Activated CD4-positive, alpha-beta T cell treated with anti-CD3 and anti-CD28 coated beads, Interleukin-2, Interleukin-4, amounts not matched to agents 100 ng/mL and 50 ng/mL, durations not matched to agents 16 hours and 8 hours (primary cell): ENCODE measurements around the gene LAMA4.

Experiments
- DNase-seq: peaks from one replicate; pipeline ENCODE4 v3.0.0-alpha.2; 2020; ENCODE audit warnings: low spot score

The LAMA4 gene

GRCh38 chr6:112253841-112254816, at the start of gene LAMA4:
Gene LAMA4, minus strand, starts transcription at chr6:112254567. Its CDS starts 417 bp downstream, at chr6:112254150.
- DNase-seq = no peak

DNA sequence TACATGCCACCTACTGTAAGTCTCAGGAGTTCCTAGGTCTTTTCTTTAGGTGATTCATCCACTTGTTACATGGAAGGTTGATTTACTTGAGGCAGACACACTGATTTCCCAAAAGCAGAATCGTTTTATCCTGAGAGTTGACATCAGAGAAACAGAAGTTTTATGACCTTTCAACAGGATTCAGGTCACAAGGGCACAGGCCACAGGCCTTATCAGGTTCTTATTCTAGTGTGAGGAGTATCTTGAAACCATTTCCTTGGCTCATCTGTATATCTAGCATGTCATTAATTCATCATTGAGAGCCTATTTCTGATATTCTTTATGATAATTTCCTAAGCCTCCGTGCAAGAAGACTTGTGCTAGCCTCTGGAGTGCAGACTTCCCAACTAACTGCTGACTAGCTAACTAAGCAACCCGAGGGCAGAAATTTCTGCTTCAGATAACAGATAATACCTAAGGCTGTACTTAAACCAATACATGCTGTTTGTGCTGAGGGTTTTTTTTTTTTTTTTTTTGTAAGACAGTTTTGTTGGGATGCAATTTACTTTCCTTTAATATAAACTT, 47.9 kb upstream of the LAMA4 start:
- no peak for DNase-seq

GRCh38 chr6:112300896-112301295, 46.5 kb upstream of the LAMA4 start:
- DNase-seq = no peak

DNA sequence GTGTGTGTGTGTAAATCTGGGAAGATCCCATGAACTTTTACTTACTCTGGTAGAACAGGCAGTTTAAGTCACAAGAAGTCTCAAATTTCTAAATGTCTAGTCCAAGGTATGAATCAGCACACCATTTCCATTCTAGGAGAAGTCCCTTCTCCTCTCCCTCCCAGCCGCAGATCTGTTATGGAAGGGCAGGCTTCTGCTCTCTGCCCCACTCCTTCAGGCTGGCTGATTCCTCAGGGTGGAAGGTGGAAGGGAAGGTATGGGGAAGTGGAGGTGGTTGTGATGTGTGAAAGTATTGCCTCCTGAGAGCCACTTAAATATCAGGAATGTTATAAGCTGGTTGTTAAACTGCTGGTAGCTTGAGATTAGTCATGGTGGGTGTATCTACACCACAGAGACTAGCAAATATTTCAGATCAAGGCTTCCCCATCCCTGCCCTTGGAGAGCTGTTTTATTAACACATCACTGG, 44.5 kb upstream of the LAMA4 start:
- DNase-seq = no peak

GRCh38 chr6:112298021-112298745, 43.8 kb upstream of the LAMA4 start:
- DNase-seq = no peak

DNA sequence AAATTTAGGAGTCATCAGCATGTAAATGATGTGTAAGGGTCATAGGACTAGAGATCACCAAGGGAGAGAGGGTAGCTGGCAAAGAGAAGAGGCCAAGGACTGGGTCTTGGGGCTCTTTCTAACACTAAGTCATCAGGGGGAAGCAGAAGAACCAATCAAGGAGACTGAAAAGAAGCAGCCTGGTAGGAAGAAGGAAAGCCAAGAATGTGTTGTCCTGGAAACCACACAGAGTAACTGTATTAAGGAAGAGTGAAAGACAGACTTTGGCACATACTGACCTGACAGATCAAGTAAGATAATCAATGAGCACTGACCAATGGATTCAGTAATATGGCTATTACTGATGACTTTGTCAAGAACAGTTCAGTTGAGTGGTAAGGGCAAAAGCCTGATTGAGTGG, 42.3 kb upstream of the LAMA4 start:
- DNase-seq = no peak

DNA sequence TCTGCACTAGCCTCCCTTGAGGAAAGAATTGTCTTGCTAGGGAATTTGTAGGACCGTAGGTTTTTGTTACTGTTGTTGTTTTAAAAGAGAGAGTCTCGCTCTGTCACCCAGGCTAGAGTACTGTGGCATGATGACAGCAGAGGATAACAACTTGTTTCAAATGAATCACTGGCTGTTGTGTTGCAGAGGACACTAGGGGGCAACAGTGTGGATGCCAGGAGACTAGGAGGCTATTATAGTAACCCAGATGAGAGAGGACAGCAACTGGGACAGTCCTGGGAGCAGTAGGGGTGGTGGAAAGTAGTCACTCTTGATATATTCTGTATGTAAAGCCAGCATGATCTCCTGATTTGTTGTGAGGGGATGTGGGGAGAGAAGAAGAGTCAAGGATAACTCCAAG, 41.8 kb upstream of the LAMA4 start:
- no peak for DNase-seq

- no peak for DNase-seq
Observed at GRCh38 chr6:112291161-112291762, 36.9 kb upstream of the LAMA4 start.

DNA sequence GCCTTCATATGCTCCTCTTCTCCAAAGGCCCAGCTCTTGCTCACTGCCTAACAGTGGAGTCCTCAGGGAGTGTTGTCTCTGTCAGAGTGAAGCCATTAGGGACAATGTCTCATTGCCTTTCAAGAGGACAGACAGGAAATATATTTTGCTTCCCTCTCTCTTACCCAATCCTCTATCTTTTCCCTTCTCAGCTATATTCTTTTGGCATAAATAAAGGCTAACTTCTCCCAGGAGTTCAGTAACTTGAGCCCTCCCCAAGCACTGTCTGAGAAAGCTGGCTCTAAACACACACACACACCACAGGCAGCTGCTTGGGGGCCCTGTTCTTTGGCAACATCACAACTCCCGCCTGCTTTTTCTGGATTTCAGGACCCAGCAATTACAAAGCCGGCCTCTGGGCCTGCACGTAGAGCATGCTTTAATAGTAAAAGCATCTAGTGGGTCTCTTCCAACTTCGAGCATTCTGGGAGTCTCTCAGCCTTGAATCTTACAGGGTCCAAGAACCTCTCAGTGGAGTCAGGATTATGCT, 34.7 kb upstream of the LAMA4 start:
- no peak for DNase-seq

DNA sequence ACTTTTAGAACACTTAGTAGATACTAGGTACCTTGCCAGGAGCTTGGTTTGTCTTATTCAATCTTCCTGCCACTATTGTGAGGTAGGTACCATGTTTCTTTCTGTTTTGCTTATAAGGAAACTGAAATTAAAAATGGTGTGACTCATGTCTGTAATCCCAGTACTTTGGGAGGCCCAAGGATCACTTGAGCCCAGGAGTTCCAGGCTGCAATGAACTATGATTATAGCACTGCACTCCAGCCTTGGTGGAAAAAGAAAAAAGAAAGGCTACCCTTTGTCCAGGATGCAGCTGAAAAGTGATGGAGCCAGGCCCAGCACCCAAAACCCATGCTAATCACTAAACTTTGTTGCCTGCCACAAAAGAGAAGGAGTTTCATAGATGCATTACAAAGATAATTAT, 34.1 kb upstream of the LAMA4 start:
- peak; percentile 22 for DNase-seq

DNA sequence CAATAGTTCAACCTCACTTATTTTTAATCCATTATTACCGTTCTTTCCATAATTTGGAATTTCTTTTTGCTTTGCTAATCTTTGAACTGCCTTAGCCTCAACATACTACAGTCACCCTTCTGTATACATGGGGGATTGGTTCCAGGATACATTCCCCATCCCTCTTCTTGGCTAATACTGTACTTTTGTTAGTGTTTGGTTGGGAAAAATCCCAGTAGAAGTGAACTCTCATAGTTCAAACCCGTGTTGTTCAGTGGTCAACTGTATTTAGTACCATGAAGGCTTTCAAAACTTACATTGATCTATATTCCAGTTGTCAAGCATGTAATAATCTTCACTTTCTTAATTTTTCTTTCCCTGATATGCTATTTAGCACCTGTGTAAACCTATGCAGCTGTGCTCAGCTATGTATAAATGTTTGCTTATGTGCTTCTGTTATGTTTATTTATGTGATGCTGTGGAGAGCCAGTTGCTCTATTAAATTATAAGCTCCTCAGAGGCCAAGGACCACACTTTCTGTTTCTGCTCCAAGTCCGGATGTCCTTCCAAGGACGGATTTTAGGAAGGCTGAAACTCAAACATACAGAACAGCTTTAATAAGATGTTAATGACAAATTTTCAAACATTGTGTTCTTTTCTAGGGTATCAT, 33.3 kb upstream of the LAMA4 start:
- no peak for DNase-seq

DNA sequence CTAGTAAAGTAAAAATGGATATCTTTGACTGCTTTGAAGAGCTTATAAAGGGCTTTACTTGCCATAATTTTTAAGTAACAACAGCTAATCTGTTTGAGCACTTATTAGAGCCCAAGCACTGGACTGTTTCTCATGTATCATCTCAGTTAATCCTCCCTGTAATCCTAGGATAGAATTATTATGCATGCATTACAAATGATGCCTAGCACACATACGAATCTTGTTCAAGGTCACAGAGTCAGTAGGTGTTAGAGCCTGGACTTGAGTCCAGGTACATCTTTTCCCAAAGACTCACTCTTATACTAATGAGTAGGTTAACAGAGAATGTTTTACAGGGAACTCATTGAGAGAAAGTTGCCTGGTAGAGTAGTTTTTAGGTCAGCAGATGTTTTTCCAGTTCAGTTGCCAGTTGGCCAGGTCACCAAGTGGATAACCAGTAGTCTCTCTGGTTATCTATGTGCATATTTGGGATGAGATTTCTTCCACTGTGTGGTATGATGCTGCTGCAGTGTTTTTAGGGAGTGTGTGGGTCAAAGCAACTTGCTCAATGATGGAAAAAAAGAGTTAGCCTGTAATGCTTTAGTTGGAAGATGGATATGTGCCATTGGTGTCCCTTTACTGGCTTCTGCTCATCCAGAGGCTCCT, 32.3 kb upstream of the LAMA4 start:
- DNase-seq = no peak

- DNase-seq = peak; percentile 89
Observed at GRCh38 chr6:112286010-112286409, 31.6 kb upstream of the LAMA4 start.

DNA sequence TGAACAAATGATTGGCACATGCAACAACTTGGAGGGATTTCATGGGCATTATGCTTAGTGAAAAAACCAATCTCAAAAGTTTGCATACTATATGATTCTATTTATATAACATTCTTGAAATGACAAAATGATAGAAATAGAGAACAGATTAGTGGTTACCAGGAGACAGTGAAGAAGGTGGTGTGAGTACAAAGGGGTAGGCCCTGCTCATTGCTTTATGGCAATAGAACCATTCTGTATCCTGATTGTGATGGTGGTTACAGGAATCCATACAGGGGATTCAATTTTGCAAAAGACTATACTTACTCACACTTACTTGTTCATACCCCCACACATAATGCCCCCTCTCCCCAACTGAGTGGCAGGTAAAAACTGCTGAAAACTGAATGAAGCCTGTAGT, 30.2 kb upstream of the LAMA4 start:
- no peak for DNase-seq

- no peak for DNase-seq
Observed at GRCh38 chr6:112283621-112284020, 29.3 kb upstream of the LAMA4 start.

DNA sequence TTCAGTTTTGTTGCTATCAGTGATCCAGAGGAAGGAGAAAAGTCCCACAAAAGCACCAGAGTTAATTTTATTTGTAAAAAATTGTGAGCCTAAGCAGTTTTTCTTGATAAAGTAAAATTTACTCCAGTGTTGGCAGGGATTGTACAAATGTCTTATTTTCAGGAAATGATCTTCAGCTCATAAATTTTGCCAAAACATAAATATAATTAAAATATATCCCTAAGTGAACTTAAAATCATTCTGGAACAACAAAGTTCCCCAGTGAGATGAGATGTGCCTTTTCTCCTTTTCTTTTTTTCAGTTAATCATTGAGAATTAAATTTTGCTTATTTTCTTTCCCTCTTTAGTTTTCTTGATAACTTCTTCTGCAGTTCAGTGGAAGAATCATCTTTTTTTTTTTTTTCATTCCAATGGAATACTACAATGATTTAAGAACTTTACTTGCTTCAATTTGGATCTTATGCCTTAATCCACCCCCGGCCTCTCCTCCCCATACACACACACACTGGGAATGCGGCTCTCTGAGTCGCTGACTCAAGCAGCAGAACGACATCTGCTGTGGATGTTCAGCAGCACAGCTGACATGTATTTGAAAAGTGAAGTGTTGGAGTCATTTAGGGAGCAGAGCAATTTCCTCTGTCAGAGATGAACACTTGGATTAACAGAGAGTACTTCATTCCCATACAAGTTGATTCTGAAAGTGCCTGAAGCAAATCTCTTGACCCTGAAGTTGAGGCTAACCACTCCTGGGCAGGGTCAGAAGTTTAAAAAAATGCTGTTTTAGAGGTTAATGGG, 27.7 kb upstream of the LAMA4 start:
- no peak for DNase-seq

- DNase-seq = no peak
Observed at GRCh38 chr6:112279031-112279935, 24.9 kb upstream of the LAMA4 start.

DNA sequence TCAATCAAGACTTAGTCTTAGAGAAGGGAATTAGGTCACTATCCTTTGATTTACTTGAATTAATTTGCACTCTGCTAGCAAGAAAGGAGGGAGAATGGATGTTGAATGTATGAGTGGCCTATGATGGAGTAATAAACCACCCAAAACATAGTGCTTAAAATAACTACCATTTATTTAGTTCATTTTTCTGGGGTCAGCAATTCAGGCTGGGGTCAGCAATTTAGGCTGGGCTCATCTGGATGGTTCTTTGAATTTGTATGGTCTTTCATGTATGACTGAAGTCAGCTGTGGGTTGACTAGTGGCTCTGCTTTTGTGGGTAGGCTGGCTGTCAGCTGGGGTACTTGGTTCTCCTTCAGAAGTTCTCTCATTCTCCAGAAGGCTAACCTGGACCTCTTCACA, 21.0 kb upstream of the LAMA4 start:
- no peak for DNase-seq

DNA sequence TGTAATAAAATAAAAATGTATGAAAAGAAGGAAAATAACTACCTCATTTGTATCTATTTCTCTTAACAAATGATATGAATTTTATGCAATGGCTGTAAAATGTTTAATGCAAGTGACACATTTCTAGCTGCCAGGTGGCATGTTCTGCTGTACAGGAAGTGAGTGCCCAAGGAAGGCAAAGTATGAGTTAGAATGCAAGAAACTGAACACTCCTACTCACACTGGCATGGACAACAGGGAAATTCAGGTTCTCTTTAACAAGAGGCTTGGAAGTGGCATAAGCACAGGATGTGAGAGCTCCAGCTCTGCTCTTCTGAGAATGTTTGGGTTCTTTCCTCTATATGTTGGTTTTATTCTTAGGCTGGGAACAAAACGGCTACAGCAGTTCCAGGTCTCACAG, 20.4 kb upstream of the LAMA4 start:
- DNase-seq = no peak
